GM19395 (cell line): ENCODE results near the gene ADK.

Experiments used
- ATAC-seq: cut with Tn5 transposase; IDR thresholded peaks from one replicate; pipeline ENCODE4 v1.9.1; 2021; ENCODE audit warnings: mild to moderate bottlenecking, moderate library complexity; ENCODE audit not compliant: unreplicated experiment

Gene ADK

DNA sequence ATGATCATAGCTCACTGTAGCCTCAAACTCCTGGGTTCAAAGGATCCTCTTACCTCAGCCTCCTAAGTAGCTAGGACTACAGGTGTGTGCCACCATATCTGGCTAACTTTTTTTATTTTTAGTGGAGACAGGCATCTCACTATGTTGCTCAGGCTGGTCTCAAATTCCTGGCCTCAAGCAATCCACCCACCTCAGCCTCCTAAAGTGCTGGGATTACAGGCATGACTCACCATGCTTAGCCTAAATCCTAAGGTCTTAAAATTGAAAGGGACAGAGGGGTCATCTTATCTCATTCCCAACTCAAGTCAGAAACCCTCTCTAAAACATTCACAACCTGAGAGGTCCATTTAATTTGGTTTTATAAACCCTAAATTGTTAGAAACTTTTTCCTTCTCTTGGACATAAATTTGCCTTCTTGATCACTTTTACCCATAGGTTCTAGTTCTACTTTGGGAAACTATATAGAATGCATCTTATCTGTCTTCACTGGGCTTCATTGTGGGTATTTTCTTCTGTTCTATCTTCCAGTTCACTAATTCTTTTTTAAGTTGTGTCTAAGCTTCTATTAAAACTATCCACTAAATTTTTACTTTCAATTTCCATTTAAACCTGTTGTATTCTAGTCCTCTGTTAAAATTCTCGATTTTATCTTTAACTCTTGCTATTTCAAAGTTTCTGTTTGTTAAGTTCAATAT, 492.0 kb downstream of the ADK start:
- ATAC-seq = no peak

DNA sequence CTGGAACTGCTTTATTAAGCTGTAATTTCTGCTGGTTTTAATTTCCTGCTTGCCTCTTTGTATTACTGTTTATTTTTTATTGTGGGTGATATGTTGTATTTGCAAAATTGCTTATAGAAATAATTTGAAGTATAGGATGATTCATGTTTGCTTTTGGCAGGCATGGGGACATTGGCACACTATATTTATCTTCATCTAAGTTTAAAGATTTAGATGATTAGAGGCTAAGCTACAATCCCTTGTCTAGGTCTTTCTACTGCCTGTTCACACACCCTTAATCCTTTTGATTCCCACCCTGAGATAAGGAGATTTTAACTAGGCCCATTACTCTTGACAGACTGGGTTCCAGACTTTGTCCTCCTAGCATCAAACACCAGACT, 492.6 kb downstream of the ADK start:
- no peak for ATAC-seq

DNA sequence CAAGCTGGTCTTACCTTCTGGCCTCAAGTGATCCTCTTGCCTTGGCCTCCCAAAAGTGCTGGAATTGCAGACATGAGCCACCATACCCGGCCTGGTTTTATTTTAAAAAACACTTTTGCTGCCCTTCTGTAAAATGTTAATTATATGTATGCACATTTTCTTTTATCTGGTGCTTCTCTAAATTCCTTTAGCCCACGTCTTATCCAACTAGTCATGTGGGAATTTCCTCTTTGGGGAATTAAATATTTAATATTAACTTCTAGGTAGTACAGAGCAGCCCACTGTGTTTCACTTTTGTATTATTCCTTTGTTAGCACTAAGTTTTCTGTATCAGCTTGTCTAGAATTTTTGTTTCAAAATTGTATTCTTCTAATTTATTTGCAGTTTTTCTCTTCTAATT, 493.7 kb downstream of the ADK start:
- no peak for ATAC-seq

DNA sequence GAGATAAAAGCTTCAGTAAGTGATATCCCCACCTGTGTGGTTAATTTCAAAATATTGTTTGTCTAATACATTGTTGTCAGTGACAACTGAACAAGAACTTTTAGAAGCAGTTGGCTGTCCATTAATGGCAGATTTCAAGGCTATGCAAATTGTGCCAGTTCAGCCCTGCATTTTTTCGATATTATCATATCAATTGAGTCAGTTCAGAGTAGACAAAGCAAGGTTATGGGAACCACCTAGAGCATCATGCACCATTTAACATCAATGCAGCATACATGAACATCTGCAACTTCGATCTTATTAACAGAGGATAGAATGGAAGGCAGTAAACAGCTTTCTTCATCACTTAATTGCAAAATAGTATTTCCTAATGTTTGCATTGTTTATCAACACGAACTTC, 494.7 kb downstream of the ADK start:
- ATAC-seq = no peak

DNA sequence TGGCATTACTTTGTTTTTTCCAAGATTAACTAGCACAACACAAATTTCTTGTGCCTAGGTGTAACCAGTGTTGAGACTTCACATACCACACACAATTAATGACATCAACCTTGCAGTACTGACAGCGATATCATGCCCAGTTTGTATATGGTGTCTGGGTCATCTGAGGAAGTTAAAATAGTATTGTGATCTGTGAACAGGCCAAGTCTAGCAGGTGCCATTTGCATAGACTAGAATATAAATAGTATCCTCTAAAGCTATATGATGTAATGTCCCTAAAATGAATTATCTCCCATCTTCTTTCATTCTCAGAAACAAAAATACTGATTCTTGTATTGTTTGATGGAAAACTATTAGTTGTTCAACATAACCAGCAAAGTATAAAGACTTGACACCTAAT, 499.6 kb downstream of the ADK start:
- no peak for ATAC-seq

DNA sequence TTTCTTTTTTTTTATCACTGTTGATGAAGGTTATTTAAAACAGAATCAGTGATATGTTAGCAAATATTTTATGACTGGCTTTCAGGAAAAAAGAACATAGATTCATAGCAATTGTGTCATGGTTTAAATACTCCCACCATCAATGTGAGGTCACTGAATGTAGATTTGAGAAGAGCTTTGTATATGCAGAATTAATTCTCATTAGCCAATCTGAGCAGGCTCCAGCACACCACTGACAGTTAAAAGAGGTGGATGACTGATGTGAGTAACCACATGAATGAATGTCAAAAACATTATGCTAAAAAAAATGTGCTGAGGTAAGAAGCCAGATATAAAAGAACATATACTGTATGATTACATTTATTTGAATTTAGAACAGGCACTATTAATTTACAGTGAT, 500.5 kb downstream of the ADK start:
- no peak for ATAC-seq

DNA sequence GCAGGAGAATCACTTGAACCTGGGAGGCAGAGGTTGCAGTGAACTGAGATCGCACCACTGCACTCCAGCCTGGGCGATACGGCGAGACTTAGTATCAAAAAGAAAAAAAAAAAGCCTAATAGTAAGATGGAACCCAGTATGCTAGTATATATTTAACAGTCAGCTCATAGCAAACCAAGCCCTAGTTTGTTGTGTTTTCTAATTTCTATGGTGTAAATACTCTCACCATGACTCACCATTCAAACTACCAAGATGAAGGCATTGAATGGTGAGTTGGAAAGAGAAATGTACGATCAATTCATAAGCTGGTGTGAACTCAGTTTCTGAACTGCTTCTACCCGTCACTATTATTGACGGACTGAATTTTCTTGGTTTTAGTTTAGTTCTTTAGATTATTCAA, 501.6 kb downstream of the ADK start:
- ATAC-seq = no peak

DNA sequence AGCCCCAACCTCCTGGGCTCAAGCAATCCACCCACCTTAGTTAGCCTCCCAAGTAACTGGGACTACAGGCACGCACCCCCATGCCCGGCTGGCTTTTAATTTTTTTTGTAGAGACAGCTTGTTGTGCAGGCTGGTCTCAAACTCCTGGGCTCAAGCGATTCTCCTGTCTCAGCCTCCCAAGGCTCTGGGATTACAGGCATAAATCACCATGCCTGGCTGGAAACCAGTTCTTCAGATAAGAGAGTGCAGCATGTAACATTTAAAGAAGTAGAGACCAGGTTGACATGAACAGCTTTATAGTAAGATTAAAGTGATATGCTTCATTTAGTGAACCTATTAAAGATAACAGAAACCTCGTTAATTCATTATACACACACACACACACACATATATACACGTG, 507.5 kb downstream of the ADK start:
- no peak for ATAC-seq

DNA sequence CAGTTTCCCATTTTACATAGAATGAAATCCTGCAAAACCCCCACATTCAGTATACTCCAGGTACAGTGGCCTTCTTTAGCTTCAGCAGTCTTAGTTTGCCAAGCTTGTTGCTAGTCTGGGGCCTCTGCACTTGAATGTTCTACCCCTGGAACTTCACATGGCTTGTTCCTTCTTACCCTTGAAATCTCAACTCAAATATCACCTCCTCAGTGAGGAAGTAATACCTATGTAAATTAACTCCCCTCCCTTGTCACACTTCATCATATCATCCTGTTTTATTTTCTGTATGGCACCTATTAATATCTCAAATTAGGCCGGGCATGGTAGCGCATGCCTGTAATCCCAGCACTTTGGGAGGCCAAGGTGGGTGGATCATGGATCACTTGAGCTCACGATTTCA, 511.6 kb downstream of the ADK start:
- no peak for ATAC-seq

DNA sequence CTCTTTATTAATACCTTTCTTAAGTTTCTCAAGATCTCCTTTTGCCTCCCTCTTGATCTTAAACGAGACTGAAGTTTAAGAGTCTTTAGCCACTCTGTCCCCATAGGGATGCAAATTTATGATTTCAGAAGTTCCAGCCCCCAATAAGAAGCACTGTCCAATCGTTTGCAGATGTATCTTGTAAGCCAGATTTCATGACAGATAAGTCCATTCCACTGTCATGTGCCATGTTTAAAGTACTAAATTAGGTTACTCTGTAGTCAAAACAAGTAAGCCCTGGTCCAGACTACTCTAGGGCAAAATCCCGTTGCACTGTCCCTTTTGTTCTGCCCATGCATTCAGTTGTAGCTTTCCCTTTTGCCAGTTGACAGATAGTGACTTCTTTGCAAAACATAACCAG, 518.2 kb downstream of the ADK start:
- ATAC-seq = no peak

DNA sequence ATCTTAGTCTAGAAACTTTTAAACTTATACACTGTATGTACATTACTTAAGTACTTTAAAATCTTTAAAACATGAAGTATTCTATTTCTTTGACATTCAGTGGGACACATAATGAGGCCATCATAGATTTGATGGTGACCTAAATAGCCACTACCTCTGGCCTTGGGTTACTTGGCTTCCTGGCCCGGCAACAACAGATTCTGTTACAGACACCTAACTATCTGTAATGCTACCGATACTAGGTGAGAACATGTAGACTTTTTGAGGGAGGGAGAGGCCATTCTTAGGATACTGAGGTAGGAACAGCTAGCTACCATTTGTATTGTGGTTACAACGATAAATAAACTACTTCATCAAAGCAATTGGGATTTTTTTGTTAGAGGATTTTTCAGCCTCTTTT, 520.7 kb downstream of the ADK start:
- ATAC-seq = no peak

DNA sequence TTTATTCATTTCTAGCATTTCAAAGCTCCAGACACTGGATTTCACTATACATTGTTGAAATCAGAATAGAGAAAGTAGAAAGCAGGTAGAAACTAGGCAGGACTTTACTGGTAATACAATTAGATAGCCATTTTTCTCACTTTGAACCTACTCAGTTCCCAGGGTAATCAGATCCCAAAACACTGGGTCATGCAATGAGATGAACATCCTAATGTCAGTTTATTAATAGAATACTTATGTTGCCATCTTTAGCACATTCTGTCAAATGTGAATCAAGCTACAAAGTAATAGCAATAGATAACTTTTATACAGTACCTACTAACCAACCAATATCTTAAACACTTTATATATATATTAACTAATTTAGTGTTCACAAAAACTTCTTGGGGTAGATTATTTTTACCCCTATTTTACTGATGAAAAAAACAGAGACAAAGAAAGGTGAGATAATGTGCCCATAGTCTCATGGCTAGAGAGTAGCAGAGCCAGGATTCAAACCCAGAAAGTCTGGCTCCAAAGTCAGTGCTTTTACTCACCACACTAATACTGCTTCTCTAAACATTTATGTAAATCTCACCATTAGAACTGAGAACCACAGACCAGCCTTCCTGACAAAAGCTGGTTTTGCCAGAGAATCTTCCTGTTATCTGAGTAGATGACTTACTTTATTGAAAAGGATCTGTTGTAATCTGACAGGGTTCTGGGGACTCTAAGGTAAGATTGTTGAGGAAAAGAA, 521.6 kb downstream of the ADK start:
- ATAC-seq = no peak

DNA sequence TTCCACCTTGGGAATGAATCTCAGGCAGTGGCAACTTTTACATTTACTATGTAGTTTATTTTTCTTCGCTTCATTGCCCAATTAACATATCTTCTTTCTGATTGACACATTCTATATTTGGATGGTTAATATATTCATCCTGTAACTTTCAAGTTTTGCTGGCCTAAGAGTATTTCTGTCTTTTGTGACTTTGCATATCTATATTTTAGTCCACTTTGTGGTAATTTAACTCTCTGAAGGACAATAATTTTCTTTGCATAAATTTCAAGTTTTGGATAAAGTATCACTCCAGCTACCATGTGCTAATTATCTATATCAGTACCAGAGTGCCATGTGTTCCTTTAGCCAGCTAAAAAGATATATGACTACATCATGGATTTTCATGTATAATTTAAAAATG, 523.9 kb downstream of the ADK start:
- no peak for ATAC-seq

DNA sequence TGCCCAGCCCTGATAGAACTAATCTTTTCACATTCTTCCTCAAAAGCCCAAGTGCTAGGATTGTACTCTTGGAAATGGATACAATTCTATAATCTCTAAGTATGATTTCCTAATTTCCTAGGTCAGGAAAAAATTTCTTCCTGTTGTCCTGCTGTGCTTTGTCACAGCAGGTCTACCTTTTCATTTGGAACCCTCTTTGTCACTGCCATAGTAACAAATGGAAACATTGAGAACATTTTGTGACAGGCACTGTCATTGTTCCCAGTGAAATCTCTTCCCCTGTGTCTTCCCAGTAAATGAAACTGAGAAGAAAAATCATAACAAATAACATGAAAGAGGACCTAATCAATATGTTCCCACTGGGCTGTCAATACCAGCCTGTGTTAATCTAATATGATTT, 524.5 kb downstream of the ADK start:
- no peak for ATAC-seq

DNA sequence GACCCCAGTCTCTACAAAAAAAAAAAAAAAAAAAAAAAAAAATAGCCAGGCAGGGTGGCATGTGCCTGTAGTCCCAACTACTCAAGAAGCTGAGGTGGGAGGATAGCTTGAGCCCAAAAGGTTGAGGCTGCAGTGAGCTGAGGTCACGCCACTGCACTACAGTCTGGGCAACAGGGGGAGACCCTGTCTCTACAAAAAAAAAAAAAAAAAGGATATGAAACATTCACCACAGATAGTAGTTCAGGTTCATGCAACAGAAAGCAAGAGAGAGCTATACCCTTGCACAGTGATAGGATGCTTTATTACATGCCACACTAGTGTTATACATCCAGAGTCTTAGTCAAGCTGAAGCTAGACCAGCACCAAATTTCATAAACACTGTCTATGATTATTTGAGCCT, 526.9 kb downstream of the ADK start:
- peak; percentile 86 for ATAC-seq

DNA sequence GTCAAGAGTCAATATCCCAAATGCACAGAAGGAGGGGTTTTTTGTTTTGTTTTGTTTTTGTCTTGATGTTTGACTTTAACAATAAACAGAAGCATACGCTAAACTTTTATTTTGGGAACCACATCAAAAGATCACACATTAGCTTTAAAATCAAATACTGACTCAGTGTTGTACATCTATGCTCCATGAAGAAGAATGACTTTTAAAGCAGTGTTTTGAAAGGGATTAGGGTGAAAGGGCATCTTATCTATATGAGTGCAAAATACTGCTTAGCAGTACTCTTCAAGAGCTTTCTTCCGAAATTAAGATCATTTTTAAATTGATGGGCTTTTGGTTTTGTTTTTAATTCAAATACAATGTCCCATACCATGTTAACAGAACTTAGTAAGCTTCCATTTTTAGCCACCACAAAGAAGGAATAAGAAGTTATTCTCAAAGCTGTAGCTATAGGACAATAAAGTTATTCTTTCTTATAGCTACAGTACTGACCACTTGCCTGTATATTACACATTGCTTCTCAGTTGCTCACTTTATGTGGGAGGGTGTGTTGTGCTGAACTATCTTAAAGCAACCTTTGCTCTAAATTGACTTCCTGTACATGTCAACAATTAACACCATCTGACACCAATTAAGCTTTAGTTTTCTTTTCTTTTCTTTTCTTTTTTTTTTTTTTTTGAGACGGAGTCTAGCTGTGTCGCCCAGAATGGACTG, 531.1 kb downstream of the ADK start:
- ATAC-seq = no peak

DNA sequence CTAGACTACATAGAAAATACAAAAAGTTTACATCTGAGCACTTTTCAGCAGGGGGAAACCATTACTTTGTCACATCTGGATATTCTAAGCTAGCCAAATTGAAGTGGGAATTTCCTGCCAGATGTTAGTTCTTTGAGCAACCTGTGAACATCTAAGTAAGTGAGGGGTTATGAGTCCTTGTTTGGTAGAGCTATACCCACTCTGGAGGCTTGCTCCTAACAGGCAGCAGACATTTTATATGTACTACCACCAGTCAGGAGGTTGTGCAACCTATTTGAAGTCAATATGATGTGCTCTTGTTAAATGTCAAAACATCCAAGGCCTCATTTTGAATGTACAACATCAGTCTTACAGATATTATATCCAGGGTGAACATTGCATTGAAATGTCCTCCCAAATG, 532.0 kb downstream of the ADK start:
- ATAC-seq = no peak

DNA sequence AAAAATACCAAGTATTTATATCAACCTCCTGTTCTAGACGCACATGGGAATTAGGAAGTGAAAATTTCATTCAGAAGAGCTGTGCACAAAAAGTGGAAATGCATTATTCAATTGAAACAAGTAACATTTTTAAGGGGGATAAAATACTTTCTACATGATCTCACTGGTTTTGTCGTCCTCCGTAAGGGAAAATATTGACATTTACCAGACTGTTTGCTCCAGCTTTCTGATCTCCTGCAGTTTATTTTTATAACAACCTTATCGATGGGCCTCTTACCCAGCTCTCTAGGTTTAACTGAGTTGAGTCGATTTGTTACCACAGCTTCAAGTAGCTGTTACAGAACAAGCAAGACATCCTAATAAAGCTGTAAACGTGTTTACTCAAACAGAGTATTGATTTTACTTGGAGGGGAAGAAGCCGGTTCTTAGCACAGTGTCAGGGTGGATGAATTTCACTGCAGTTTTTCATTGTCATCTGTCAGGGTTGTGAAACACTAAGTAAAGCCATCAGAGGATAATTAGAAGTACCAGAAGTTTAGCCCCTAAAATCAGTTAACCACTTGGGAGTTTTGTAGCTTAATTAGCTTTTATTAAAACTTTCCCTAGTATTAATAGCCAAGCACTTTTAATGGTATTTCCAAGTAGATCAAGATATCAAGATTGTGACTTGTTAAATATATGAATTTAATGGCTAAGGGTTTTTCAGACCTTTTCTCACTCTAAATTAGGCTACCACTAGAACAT, 532.8 kb downstream of the ADK start:
- no peak for ATAC-seq

DNA sequence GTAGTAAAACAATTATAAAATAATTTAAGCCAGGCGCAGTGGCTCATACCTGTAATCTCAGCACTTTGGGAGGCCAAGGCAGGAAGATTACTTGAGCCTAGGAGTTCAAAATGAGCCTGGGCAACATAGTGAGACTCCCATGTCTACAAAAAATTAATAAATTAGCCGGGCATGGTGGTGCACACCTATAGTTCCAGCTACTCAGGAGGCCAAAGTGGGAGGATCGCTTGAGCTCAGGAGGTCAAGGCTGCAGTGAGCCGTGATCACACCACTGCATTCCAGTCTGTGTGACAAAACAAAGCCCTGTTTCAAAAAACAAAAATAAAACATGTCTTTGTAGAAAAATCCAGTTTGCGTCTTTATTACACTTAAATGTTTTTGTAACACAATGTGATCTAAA, 533.4 kb downstream of the ADK start:
- ATAC-seq = no peak

DNA sequence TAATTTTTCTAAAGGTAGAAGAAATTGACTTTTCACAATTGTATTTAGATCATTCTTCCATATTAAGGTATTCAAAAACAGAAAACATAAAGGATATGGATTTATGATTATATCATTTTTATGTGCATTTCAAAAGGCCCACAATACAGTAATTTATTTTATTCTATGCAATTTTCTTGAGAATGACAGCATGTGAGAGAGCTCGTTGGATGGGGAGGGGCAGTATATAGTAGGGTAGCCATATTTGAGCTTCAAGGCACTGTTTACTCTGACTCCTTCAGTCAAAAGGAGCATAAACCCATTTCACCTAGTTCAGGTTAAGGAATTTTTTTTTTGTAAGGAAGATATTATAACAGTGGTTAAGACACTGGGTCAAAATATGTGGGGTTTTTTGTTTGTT, 534.5 kb downstream of the ADK start:
- ATAC-seq = no peak

DNA sequence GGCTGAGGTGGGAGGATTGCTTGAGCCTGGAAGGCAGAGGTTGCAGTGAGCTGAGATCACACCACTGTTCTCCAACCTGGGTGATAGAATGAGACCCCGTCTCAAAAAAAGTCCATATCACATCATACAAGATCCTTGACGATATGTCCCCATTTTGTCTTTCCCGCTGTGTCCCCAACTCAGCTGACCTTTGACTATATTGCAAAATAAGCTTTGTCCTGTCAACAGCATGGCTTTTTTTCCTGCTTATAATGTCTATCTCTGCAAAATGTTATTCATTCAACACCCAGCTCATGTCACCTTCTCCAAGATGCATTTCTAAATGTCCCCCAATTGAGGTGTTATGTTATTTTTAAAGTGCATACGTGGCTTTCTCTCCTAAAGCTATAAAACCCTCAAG, 539.4 kb downstream of the ADK start:
- ATAC-seq = no peak

DNA sequence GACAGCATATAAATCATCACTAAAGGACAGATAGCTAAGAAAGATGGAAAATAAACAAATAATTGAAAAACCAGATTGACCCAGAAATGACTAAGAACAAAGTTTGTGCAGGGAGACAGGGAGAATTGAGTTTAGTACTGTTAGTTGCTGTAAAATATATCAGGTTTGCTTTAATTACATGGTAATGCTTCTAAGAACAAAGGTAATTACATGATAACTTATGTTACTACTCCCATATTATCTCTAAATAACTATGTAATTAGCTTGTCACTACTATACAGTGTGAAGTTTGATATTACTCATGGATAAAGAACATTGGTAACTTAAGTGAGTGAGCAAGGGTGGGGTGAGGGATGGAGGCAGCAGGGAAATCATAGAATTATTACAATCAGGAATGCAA, 540.1 kb downstream of the ADK start:
- ATAC-seq = no peak
